Naive thymus-derived CD8-positive, alpha-beta T cell (primary cell): Measurements from ENCODE around the gene PLEKHG4. TPM values are rescaled to one million over a fixed set of nuclear protein-coding genes. Genes with fewer than 3 reads are reported as not detected.

Source experiments
- ATAC-seq, 2 donors: fragments of 150-1000 bp; cut with Tn5 transposase in 1 of 2; sonication (Bioruptor Pico), chemical (Tn5 transposase) in 1 of 2; 1 replicate in 1 of 2; 2 replicates in 1 of 2; pipeline ENCODE4 v1.10.0; 2021; ENCODE audit warnings: mild to moderate bottlenecking in 2 of 2, moderate library complexity in 2 of 2
- POLR2A ChIA-PET: fragments of 350-600 bp; sonication (Branson Sonifier 250); formaldehyde crosslinking; loops from one replicate; lab custom pipeline; 2021; ENCODE audit warnings: antibody characterized with exemption; lab: Charles Lee
- DNase-seq, 10 donors: peaks; one replicate each; pipeline versions ENCODE4 v3.0.0 to v3.0.0-alpha.2; 2020 to 2022
- H3K27ac Mint-ChIP-seq, 10 donors: one replicate each; pipeline ENCODE4 v1.8.0; 2020 to 2022; ENCODE audit warnings: mild to moderate bottlenecking in 10 of 10, mixed read lengths in 10 of 10, moderate library complexity in 4 of 10, inconsistent platforms in 1 of 10
- H3K27me3 Mint-ChIP-seq, 5 donors: one replicate each; pipeline ENCODE4 v1.8.0; 2021 to 2022; ENCODE audit warnings: mixed read lengths in 5 of 5
- H3K36me3 Mint-ChIP-seq, 3 donors: one replicate each; pipeline ENCODE4 v1.8.0; 2020 to 2022; ENCODE audit warnings: mixed read lengths in 3 of 3, mild to moderate bottlenecking in 2 of 3, inconsistent platforms in 1 of 3
- H3K4me1 Mint-ChIP-seq, 4 donors: one replicate each; pipeline ENCODE4 v1.8.0; 2021 to 2022; ENCODE audit warnings: mixed read lengths in 4 of 4
- H3K4me3 Mint-ChIP-seq, 10 donors: one replicate each; pipeline ENCODE4 v1.8.0; 2020 to 2022; ENCODE audit warnings: mild to moderate bottlenecking in 10 of 10, mixed read lengths in 10 of 10, moderate library complexity in 6 of 10, inconsistent platforms in 1 of 10
- H3K9me3 Mint-ChIP-seq, 9 donors: one replicate each; pipeline ENCODE4 v1.8.0; 2020 to 2022; ENCODE audit warnings: mixed read lengths in 9 of 9, mild to moderate bottlenecking in 3 of 9, inconsistent platforms in 1 of 9, moderate library complexity in 1 of 9
- polyA plus RNA-seq, 3 donors: library from polyadenylated mRNA; unstranded; fragments of 300-500 nt; fragmentation: Illumina TruSeq; gene quantifications; one replicate each; pipeline ENCODE4 v1.2.3, GENCODE V29; 2021
- total RNA-seq, 8 experiments: library from RNA in 2 of 8; stranded (reverse) in 2 of 8; gene quantifications; one replicate each; pipeline ENCODE4 v1.2.3 and lab custom pipeline; 2021 to 2026

PLEKHG4 gene, protein sequence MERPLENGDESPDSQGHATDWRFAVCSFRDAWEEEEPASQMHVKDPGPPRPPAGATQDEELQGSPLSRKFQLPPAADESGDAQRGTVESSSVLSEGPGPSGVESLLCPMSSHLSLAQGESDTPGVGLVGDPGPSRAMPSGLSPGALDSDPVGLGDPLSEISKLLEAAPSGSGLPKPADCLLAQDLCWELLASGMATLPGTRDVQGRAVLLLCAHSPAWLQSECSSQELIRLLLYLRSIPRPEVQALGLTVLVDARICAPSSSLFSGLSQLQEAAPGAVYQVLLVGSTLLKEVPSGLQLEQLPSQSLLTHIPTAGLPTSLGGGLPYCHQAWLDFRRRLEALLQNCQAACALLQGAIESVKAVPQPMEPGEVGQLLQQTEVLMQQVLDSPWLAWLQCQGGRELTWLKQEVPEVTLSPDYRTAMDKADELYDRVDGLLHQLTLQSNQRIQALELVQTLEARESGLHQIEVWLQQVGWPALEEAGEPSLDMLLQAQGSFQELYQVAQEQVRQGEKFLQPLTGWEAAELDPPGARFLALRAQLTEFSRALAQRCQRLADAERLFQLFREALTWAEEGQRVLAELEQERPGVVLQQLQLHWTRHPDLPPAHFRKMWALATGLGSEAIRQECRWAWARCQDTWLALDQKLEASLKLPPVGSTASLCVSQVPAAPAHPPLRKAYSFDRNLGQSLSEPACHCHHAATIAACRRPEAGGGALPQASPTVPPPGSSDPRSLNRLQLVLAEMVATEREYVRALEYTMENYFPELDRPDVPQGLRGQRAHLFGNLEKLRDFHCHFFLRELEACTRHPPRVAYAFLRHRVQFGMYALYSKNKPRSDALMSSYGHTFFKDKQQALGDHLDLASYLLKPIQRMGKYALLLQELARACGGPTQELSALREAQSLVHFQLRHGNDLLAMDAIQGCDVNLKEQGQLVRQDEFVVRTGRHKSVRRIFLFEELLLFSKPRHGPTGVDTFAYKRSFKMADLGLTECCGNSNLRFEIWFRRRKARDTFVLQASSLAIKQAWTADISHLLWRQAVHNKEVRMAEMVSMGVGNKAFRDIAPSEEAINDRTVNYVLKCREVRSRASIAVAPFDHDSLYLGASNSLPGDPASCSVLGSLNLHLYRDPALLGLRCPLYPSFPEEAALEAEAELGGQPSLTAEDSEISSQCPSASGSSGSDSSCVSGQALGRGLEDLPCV
- total RNA-seq = 10 to 100 TPM; 39.1 to 41.0 TPM
- polyA plus RNA-seq = 10 to 100 TPM in 1 of 3 donors, 1 to 10 TPM in 2; 7.9 to 11.7 (median 8.3) TPM
- 58.3 to 82.8 (median 71.8) reads per million in 6 experiments for total RNA-seq (lab: John Stamatoyannopoulos, UW)

DNA sequence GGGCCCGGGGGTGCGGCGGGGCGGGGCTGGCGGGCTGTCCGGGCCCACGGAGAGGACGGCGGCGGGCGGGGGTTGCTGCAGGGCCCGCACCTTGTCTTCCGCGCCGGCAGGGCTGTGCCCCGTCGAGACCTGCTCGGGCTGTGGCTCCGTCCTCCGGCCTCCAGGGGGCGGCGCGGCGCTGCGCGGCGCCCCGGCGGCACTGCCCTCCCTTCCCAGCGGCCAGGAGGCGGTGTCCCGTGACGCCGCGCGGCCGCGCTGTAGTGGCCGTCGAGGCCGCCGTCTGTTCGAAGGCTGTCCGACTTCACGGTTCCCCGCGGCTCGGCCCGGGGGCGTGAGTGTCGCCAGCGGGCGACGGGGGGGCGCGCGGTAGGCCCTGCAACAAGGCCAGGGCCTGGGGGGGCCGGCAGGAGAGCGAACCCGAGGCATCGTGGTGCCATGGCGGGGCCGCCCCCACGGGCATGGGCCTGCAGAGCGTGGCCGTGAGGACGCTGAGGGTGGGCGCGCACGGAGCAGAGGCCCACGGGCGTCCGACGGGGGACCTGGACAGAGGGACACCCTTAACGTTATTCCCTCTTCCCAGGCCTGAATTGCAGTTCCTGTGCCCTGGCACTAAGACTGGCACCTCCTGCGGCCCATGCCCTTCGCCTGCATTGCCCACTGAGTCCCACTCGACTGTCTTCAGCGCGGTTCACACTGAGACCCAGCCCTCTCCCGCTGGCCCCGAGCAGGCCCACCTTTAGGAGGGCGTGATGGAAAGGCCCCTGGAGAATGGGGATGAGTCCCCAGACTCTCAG, at the start of gene PLEKHG4:
Gene PLEKHG4, plus strand, starts transcription at position 237 of the 794 bp plus-strand sequence. Its CDS starts 513 bp downstream, at position 750.
- peak within 1 kb of the TSS; percentile 31 to 87 (median 64) for H3K27ac Mint-ChIP-seq
- peaks cover 5 to 31% (median 19%) of the 10 kb centered on the region in 4 donors for H3K4me1 Mint-ChIP-seq
- peak within 1 kb of the TSS; percentile 76 to 88 (median 82) for H3K4me3 Mint-ChIP-seq
- H3K27me3 Mint-ChIP-seq = no peaks in the 10 kb centered on the region
- H3K36me3 Mint-ChIP-seq = peaks cover 4 to 21% (median 4%) of the 10 kb centered on the region in 3 donors
- DNase-seq = peak; percentile 69 to 85 (median 77)
- ATAC-seq = peak; percentile 95 to 96
- POLR2A ChIA-PET = interaction anchor here (1.3 kb wide), 1 partner anchor 53 kb away, joined by 4 read pairs; the partner anchor contains the start of gene TMEM208
- no peaks in the 10 kb centered on the region for H3K9me3 Mint-ChIP-seq

DNA sequence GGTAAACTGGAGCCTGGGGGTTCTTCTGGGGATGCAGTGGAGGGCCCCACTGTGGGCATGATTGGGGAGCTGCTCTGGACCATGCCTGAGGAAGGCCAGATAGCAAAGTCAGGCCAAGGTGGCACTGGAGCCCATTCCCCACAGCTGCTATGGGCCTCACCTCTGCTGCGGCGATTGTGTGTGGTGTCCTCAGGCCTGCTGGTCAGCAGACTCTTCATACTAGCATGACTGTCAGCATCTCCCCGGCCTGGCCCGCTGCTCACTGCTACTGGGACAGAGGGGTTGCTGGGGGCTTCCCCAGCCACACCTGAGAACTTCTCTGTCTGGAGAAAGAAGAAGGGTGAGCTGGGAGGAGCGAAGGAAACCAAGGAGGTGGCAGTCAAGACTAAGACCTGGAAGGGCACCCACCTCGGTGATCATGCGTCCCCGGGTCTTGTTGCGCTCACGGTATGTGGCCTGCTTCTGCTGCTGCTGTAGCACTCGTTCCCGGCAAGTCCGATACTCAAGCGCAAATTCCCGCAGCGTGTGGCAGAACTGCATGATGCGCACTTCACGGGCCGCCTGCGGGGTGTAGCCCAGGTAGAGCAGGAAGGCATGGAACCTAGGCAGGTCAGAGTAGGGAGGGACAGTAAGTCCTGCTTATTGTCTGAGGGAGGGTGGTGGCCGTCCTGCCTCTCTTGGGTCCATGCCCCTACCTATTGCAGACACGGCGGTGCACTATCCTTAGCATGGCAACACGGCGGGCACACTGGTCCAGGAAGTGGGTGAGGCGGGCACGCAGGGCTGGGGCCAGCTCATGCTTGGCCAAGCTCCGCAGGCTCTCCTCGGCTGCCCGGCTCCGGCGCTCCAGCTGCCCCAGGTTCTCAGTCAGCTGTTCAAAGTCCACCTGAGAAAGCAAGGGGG, 49.2 kb upstream of the PLEKHG4 start:
- H3K4me1 Mint-ChIP-seq = peaks cover 20 to 33% (median 31%) of the 10 kb centered on the region in 4 donors
- peaks cover 0 to 30% (median 0%) of the 10 kb centered on the region in 3 donors for H3K36me3 Mint-ChIP-seq
- peak overlapping the region in 3 of 10 donors; percentile 11 to 59 (median 48) for H3K4me3 Mint-ChIP-seq
- POLR2A ChIA-PET = interaction anchor here (3.6 to 7.8 kb wide), 2 partner anchors 9 to 16 kb away, joined by 24 to 99 read pairs; partner anchors contain the start of genes FHOD1 and SLC9A5
- no peaks in the 10 kb centered on the region for H3K27me3 Mint-ChIP-seq
- H3K9me3 Mint-ChIP-seq = no peaks in the 10 kb centered on the region
- H3K27ac Mint-ChIP-seq = peak overlapping the region in 2 of 10 donors; percentile 13 to 62
- DNase-seq (peak in 1 of 10 donors; percentile 32), ATAC-seq (no peak)

DNA sequence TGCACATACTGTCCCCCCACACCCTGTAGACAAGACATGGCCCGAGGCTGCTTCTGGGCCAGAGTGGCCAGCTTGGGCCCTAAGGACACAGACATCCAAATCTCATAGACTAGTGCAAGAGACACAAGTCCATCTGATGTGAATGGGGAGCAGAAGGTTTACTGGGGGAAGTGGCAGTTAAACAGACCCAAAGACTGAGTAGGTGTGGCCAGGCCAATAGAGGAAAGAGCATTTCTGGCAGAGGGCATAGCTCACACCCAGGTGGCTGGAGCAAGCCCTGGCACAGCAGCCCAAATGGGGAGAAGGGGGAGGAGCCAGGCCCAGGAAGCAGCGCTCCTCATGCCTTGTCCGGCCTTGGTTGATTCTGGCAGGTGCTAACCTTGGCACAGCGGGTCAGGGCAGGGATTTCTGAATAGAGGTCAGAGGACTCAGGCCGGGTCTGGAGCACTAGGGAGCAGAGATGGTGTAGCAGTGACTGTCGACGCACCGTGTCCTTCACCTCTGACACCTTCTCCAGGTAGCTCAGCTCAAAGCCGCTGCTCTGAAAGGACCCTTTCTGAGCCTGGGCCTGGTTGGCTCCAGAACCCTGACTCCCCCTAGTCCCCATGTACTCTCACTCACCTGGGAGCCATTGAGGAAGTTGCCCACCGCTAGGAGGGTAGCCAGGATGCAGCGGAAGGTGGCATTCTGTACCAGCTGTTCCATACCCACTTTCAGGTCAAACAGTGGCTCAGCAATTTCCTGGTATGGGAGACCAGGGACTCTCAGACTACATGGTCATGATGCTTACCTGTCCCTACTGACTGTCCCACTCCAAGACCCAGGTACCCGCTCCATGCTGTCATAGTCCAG, 48.3 kb upstream of the PLEKHG4 start:
- H3K4me3 Mint-ChIP-seq = no peak overlapping the region
- peaks cover 11 to 25% (median 24%) of the 10 kb centered on the region in 4 donors for H3K4me1 Mint-ChIP-seq
- H3K27ac Mint-ChIP-seq = no peak overlapping the region
- ATAC-seq (no peak), DNase-seq (no peak)
- no peaks in the 10 kb centered on the region for H3K9me3 Mint-ChIP-seq
- peaks cover 0 to 32% (median 0%) of the 10 kb centered on the region in 3 donors for H3K36me3 Mint-ChIP-seq
- POLR2A ChIA-PET = interaction anchor here (1.1 to 7.8 kb wide), 2 partner anchors 12 to 15 kb away, joined by 3 to 99 read pairs; partner anchors contain the start of genes FHOD1 and SLC9A5
- H3K27me3 Mint-ChIP-seq = no peaks in the 10 kb centered on the region

DNA sequence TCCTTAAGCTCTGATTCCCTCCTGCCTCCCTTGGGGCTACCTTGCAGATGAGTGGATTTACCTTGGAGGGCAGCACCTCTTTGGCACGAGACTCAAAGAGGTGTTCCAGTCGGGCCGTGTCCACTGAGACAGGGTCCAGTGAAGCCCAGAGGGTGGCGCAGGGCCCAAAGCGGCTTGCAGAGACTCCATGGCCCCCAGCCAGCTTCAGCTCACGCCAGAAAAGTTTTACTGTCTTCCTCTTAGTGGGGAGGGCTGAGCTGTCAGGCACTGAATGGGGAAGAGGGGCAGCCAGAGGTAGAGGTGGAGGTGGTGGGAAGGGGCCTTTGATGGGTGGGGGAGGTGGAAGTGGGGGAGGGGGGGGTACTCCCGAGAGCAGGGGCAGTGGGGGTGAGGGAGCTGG, 45.7 kb upstream of the PLEKHG4 start:
- Mint-ChIP-seq H3K27ac (no peak overlapping the region), H3K4me3 (no peak overlapping the region), H3K4me1 (peaks cover 0 to 7% (median 4%) of the 10 kb centered on the region in 4 donors), H3K36me3 (peaks cover 0 to 50% (median 7%) of the 10 kb centered on the region in 3 donors), H3K9me3 (no peaks in the 10 kb centered on the region), H3K27me3 (no peaks in the 10 kb centered on the region)
- ATAC-seq (no peak), DNase-seq (no peak)
- POLR2A ChIA-PET = no interaction called here

DNA sequence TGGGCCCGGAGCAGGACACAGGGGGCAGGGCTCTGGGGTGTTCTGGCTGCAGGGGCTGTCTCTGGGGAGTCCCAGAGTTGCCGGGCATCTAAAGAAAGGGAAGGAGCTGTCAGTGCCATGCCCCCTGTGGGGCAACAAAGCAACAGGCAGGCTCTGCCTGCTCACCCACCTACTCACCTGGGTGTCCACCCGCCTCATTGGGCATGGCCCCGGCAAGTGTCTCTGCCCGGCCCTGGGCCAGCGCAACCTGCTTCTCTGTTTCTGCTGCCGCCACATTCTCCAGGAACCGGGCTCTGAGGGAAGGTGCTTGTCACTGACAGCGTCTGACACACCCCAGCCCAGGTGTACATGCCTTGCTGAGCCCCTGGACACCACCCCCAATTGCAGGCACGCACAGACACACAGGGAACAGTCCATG, 45.1 kb upstream of the PLEKHG4 start:
- Mint-ChIP-seq H3K4me1 (peaks cover 0 to 7% (median 4%) of the 10 kb centered on the region in 4 donors), H3K9me3 (no peaks in the 10 kb centered on the region), H3K36me3 (peaks cover 0 to 49% (median 7%) of the 10 kb centered on the region in 3 donors), H3K4me3 (no peak overlapping the region), H3K27me3 (no peaks in the 10 kb centered on the region), H3K27ac (peak overlapping the region in 1 of 10 donors; percentile 24)
- peak in 1 of 10 donors; percentile 27 for DNase-seq
- ATAC-seq = no peak
- POLR2A ChIA-PET = interaction anchor here (0.7 kb wide), 1 partner anchor 75 kb away, joined by 3 read pairs; no protein-coding TSS in a partner anchor

DNA sequence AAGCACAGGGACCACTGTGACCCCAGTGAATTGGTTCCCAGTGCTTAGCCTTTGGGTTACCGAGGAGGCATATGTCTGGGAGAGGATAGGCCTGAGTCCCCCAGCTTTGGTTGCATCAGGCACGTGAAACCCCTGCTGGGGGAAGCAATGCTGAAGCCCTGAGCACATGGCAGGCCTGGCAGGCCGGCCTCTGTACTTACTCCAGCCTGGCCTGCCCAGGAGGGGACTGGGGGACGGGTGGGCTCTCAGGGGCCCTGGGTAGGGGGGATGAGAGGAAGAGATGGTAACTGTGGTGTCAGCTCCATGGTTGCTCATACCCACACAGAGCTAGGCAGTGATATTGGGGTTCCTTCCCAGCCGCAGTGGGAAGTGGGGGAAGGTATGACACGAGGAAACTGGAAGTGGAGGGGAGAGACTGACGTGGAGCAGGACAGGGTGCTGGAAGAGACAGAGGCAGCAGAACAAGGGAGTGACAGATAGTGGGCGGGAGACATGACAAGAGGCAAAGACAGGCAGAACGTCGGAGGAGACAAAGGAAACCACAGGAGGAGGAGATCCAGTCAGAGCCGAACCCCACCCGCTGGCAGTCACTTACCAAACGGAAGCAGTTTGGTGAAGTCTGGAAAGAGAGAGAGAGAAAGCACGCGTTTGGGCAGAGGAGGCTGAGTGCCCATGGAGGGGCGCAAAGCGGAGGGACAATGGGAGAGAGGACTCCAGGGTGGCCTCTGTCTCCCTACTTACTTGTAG, 43.3 kb upstream of the PLEKHG4 start:
- H3K36me3 Mint-ChIP-seq = peaks cover 0 to 36% (median 7%) of the 10 kb centered on the region in 3 donors

DNA sequence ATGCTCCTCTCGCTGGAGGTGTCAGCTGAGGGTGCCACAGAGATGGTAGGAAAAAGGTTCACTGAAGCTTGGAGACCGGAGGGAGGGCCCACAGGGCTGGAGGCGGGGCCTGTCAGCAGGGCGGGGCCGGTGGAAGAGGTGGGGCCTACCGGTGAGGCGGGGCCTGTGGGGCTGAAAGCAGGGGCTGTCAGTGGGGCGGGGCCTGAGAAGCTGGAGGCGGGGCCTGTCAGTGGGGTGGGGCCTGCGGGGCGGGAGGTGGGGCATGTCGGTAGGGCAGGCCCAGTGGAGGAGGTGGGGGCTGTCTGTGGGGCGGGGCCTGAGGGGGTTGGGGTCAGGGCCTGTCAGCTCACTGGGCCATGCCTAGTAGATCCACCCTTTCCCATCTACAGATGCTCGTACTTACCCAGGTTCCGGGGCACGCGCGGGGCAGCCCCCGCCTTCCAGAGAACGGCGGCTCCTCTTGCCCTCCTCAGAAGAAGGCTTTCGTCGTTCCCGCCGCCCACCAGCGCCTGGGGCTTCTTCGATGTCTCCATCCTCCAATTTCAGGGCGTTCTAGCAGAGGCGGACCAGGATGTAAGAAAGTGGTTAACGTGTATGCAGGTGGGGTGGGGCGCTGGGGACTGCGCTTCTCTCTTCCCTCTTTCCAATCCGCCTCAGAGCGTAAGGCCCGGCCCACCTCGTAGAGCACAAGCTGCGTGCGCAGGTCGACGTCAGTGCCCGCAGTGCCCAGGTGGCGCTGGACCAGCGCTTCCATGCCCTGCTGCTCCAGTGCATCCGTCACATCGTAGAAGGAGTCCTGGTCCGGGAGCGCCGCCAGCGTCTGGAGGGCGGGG, 42.6 kb upstream of the PLEKHG4 start:
- peaks cover 3 to 9% (median 7%) of the 10 kb centered on the region in 4 donors for H3K4me1 Mint-ChIP-seq
- H3K4me3 Mint-ChIP-seq = peak overlapping the region in 2 of 10 donors; percentile 12 to 58
- peaks cover 0 to 33% (median 7%) of the 10 kb centered on the region in 3 donors for H3K36me3 Mint-ChIP-seq
- H3K9me3 Mint-ChIP-seq = no peaks in the 10 kb centered on the region
- peak overlapping the region in 6 of 10 donors; percentile 59 to 88 (median 76) for H3K27ac Mint-ChIP-seq
- DNase-seq = peak; percentile 36 to 66 (median 60)
- peak; percentile 83 to 87 for ATAC-seq
- POLR2A ChIA-PET = interaction anchor here (0.8 to 4.6 kb wide), 2 partner anchors 9 to 10 kb away, joined by 3 to 24 read pairs; partner anchors contain the start of gene TMEM208
- H3K27me3 Mint-ChIP-seq = no peaks in the 10 kb centered on the region

More for the DNA sequence above, 43.3 kb upstream of the PLEKHG4 start:
- Mint-ChIP-seq H3K9me3 (no peaks in the 10 kb centered on the region), H3K27ac (peak overlapping the region in 8 of 10 donors; percentile 59 to 88 (median 76)), H3K4me1 (peaks cover 3 to 7% (median 4%) of the 10 kb centered on the region in 4 donors), H3K4me3 (peak overlapping the region in 4 of 10 donors; percentile 12 to 58 (median 44)), H3K27me3 (no peaks in the 10 kb centered on the region)
- DNase-seq (no peak), ATAC-seq (peak; percentile 21 to 37)
- POLR2A ChIA-PET = interaction anchor here (0.8 kb wide), 1 partner anchor 9 kb away, joined by 3 read pairs; the partner anchor contains the start of gene TMEM208
